ENCODE results near the gene GALNT2.

The GALNT2 gene

DNA sequence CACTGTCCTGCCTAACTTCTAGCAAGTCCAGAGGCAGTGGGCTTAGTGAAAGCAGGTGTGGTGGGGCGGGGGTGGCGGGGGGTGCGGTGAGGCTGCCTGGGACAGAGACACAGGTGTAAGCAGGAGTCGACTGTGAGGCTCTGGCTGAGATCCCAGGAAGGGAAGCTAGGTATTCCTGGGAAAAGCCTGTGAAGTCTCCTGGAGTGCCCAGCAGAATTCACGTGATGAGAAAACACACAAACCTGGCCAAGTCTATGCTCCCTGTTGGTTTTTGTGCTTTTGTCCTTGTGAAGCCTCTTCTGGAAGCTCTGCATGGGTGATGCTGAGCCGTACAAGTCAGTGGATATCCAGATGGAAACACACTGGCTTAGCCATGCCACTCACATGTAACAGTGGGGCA is 5.3 kb downstream of the GALNT2 start:
- DNase-seq (ENCODE audit: low read depth) = no peak

- DNase-seq (ENCODE audit: low read depth) = no peak
Measured at GRCh38 chr1:230072866-230073265, 5.8 kb downstream of the GALNT2 start.

GRCh38 chr1:230073371-230074035 is 6.5 kb downstream of the GALNT2 start:
- DNase-seq (ENCODE audit: low read depth) = no peak

DNA sequence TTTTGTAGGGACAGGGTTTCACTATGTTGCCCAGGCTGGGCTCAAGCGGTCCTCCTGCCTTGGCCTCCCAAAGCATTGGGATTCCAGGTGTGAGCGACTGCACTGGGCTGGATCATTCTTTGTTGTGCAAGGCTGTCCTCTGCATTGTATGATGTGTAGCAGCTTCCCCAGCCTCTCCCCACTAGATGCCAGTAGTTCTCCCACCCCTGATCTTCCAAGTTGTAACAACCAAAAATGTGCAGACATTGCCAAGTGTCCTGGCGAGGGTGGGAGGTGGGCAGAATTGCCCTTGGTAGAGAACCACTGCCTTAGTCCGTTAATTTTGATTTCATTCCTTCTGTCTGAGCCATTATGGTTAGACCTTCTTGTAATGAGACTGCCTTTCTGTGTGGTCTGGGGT is 7.2 kb downstream of the GALNT2 start:
- DNase-seq (ENCODE audit: low read depth) = no peak

GRCh38 chr1:230074762-230075161 is 7.7 kb downstream of the GALNT2 start:
- DNase-seq (ENCODE audit: low read depth) = no peak

DNA sequence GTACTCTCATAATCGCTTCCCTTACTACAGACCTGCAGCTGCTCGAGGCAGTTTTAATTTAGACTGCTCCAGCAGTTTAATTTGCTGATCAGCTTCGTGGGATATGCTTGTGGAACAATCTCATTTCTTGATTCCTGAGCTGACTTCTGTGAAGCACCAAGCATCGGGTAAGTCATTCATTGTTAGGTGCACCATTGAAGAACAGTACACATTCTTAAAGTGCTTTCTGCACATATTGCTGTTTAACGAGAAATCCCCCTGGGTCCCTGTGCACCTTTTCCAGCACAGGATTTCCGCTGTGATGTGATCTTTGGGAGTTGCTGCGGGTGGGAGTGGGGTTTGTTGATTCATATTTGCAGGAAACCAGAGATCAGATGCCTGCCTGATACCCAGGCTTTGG is 9.1 kb downstream of the GALNT2 start:
- DNase-seq (ENCODE audit: low read depth) = no peak

DNA sequence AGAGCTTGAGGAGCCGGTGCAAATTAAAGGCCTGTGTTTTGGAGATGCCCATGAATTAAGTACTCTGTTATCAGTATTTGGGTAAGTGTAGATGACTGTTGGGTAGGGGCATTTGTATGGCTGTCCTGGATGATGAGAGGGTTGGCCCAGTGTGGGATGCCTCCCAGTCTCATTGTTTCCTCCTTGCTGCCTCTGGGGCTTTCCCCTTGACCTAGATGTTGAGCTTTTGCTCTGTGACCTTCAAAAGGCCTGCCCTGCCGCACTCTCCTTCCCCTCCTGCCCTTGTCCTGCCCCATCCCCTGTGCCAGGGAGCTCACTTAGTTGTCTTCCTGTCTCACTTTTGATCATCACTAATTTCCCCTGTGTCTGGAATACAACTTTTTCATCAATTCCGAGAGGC is 10.0 kb downstream of the GALNT2 start:
- no peak for DNase-seq (ENCODE audit: low read depth)

- no peak for DNase-seq (ENCODE audit: low read depth)
Measured at GRCh38 chr1:230077436-230078213, 10.6 kb downstream of the GALNT2 start.

DNA sequence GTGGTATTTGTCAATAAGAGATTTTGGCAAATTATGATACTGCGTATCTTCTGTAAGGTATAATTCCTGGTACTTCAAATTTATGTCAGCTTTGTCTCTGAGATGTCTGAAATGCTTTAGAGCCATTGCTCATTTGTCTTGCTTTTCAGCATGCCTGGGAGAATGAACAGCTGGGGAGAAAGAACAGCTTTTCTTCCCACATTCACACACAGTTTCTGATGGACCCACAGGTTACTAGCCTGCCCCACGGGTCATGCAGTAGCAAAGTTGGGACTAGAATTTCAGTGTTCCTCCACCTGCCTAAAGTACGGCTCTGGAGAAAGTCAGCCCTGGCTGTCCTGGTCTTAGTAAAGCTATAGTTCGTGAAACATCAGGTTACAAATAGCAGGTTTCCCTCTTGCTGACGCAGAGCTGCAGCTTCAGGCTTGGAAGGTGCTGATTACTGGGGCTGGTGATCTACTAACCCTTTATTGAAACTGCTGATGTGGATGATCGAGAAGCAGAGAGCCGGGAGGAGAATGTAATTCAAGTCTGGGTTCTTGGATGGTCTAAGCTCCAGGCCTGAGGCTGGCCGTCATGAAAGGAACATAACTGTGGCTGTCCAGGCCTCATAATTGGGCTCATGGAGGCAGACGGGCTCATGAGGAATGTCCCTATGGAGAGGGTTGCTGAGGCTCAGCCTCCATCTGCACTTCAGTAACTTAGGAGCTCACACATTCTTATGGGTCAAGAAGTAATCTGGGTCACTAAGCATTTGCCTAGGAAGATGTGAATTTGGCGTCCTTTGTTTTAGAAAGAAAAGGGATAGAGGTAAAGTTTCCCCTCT is 12.4 kb downstream of the GALNT2 start:
- no peak for DNase-seq (ENCODE audit: low read depth)

DNA sequence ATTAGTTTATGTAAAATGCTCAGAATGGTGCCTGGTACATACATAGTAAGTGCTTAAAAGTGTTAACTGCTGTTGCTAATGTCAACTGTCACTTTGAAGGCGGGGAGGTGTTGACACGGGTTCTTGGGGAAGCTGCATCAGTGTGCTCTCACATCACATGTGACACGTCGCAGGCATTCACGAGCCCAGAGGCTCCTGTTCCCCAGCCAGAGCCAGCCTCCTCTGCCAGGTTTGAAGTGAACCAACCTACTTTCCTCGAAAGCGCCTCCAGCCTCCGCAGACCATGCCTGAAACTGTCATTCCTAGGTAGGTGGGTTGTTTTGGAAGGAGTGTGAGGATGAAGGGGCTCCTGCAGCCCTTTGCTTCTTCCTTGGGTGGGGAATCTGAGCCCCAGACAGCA is 13.8 kb downstream of the GALNT2 start:
- no peak for DNase-seq (ENCODE audit: low read depth)

DNA sequence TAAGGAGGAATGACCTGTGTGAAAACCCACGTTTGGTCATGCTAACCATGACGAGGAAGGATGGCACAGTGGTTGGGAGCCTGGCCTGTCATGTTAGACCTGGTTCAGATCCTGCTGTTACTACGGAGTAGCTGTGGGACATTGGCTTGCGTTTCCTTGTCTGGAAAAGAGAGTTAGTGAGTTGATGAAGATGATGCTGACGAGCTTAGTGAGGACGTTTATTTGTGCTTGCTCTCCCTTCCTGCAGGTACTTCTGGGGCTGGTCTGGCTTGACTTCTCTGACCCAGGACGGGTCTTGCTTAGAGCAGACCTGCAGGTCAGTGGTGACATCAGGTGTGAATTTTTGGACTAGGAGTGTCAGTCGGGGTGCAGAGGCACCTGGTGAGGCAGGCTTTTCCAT is 14.7 kb downstream of the GALNT2 start:
- no peak for DNase-seq (ENCODE audit: low read depth)

- no peak for DNase-seq (ENCODE audit: low read depth)
Measured at GRCh38 chr1:230082211-230082610, 15.2 kb downstream of the GALNT2 start.

DNA sequence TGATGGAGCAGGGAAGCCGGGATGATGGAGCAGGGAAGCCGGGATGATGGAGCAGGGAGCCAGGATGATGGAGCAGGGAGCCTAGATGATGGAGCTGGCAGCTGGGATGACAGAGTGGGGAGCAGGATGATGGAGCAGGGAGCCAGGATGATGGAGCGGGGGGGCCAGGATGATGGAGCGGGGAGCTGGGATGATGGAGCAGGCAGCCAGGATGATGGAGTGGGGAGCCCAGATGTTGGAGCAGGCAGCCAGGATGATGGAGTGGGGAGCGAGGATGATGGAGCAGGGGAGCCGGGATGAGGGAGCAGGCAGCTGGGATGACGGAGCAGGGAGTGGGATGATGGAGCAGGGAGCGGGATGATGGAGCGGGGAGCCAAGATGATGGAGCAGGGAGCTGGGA is 16.0 kb downstream of the GALNT2 start:
- no peak for DNase-seq (ENCODE audit: low read depth)

- DNase-seq (ENCODE audit: low read depth) = no peak
Measured at GRCh38 chr1:230083746-230084407, 16.8 kb downstream of the GALNT2 start.

- DNase-seq (ENCODE audit: low read depth) = peak; percentile 70
Measured at GRCh38 chr1:230084408-230085177, 17.6 kb downstream of the GALNT2 start.

GRCh38 chr1:230085178-230085515 is 18.1 kb downstream of the GALNT2 start:
- no peak for DNase-seq (ENCODE audit: low read depth)

GRCh38 chr1:230086151-230086550 is 19.1 kb downstream of the GALNT2 start:
- DNase-seq (ENCODE audit: low read depth) = no peak

- DNase-seq (ENCODE audit: low read depth) = no peak
Measured at GRCh38 chr1:230087028-230087716, 20.1 kb downstream of the GALNT2 start.

GRCh38 chr1:230087717-230088105 is 20.7 kb downstream of the GALNT2 start:
- no peak for DNase-seq (ENCODE audit: low read depth)

- no peak for DNase-seq (ENCODE audit: low read depth)
Measured at GRCh38 chr1:230090194-230090711, 23.2 kb downstream of the GALNT2 start.
